GM23338 (cell line): ENCODE measurements around the gene PLXNB2. TPM values are rescaled to one million over a fixed set of nuclear protein-coding genes. Genes with fewer than 3 reads are reported as not detected.

Source experiments
- ATAC-seq: fragments of 200-7000 bp; cut with Tn5 transposase; 3 replicates; pipeline ENCODE4 v1.9.1; 2020
- DNase-seq: peaks from one replicate; pipeline ENCODE4 v3.0.0-alpha.2; 2015; ENCODE audit warnings: low spot score
- H2AFZ ChIP-seq: fragments of 200-600 bp; sonication (generic); 2 replicates; pipeline ENCODE4 v1.8.0; 2016; ENCODE audit warnings: antibody characterized with exemption, mild to moderate bottlenecking, moderate library complexity
- H3F3A ChIP-seq: fragments of 200-600 bp; sonication (generic); replicated peaks from 2 replicates; pipeline ENCODE4 v1.8.0; 2017; ENCODE audit warnings: antibody characterized with exemption, mixed run types, low read depth
- H3K27ac ChIP-seq: fragments of 200-600 bp; sonication (generic); 2 replicates; pipeline ENCODE4 v1.6.1; 2016; ENCODE audit warnings: low read depth
- H3K27me3 ChIP-seq: fragments of 200-600 bp; sonication (generic); 2 replicates; pipeline ENCODE4 v1.8.0; 2016; ENCODE audit warnings: mild to moderate bottlenecking, mixed run types, moderate library complexity; ENCODE audit not compliant: insufficient read depth
- H3K36me3 ChIP-seq: fragments of 200-600 bp; sonication (generic); 2 replicates; pipeline ENCODE4 v1.8.0; 2016; ENCODE audit warnings: mild to moderate bottlenecking; ENCODE audit not compliant: insufficient read depth
- H3K4me1 ChIP-seq: fragments of 200-600 bp; sonication (generic); 2 replicates; pipeline ENCODE4 v1.8.0; 2016; ENCODE audit warnings: mild to moderate bottlenecking, moderate library complexity; ENCODE audit not compliant: insufficient read depth
- H3K4me2 ChIP-seq: fragments of 200-600 bp; sonication (generic); 2 replicates; pipeline ENCODE4 v1.7.1; 2017; ENCODE audit warnings: mixed run types
- H3K4me3 ChIP-seq: fragments of 200-600 bp; sonication (generic); 2 replicates; pipeline ENCODE4 v1.6.1; 2016; ENCODE audit warnings: mixed run types
- H3K79me2 ChIP-seq: fragments of 200-600 bp; sonication (generic); replicated peaks from 2 replicates; pipeline ENCODE4 v1.8.0; 2017; ENCODE audit warnings: mild to moderate bottlenecking; ENCODE audit not compliant: insufficient read depth
- H3K9me2 ChIP-seq: fragments of 200-600 bp; sonication (generic); 2 replicates; pipeline ENCODE4 v1.8.0; 2017; ENCODE audit not compliant: insufficient read depth
- H4K20me1 ChIP-seq: fragments of 200-600 bp; sonication (generic); replicated peaks from 2 replicates; pipeline ENCODE4 v1.8.0; 2017; ENCODE audit warnings: mild to moderate bottlenecking; ENCODE audit not compliant: insufficient read depth
- H3K27ac Mint-ChIP-seq: 2 replicates; pipeline ENCODE4 v1.8.0; 2020; ENCODE audit warnings: inconsistent platforms, mild to moderate bottlenecking, moderate library complexity, mixed read lengths
- H3K27me3 Mint-ChIP-seq: 3 replicates; pipeline ENCODE4 v1.8.0; 2022; ENCODE audit warnings: low read depth, mild to moderate bottlenecking, moderate library complexity, mixed read lengths, inconsistent platforms; ENCODE audit not compliant: insufficient read depth, poor library complexity
- H3K36me3 Mint-ChIP-seq: 3 replicates; pipeline ENCODE4 v1.8.0; 2021; ENCODE audit warnings: low read depth, mild to moderate bottlenecking, inconsistent platforms, moderate library complexity, mixed read lengths
- H3K4me1 Mint-ChIP-seq: 3 replicates; pipeline ENCODE4 v1.8.0; 2020; ENCODE audit warnings: mild to moderate bottlenecking, inconsistent platforms, mixed read lengths
- H3K4me3 Mint-ChIP-seq: 3 replicates; pipeline ENCODE4 v1.8.0; 2021; ENCODE audit warnings: moderate library complexity, mild to moderate bottlenecking, inconsistent platforms, mixed read lengths
- H3K9me3 Mint-ChIP-seq: 3 replicates; pipeline ENCODE4 v1.8.0; 2020; ENCODE audit warnings: moderate library complexity, mild to moderate bottlenecking, inconsistent platforms, mixed read lengths
- CREB1 ChIP-seq: fragments of 250-450 bp; sonication (Bioruptor Pico); IDR thresholded peaks from 2 replicates; pipeline ENCODE4 v1.5.0; 2020; ENCODE audit warnings: low read depth, mild to moderate bottlenecking, moderate library complexity
- ETS1 ChIP-seq: IDR thresholded peaks from 2 replicates; pipeline ENCODE4 v1.6.1; 2016; ENCODE audit warnings: antibody characterized with exemption
- EZH2phosphoT487 ChIP-seq: fragments of 200-600 bp; sonication (generic); IDR thresholded peaks from one replicate; pipeline ENCODE4 v1.8.1; 2018; ENCODE audit warnings: antibody characterized with exemption; ENCODE audit not compliant: unreplicated experiment
- JUNB ChIP-seq: IDR thresholded peaks from one replicate; pipeline ENCODE4 v1.6.1; 2016; ENCODE audit warnings: antibody characterized with exemption; ENCODE audit not compliant: unreplicated experiment
- NANOG ChIP-seq: IDR thresholded peaks from 2 replicates; pipeline ENCODE4 v1.6.1; 2016; ENCODE audit warnings: antibody characterized with exemption, borderline replicate concordance
- REST ChIP-seq: IDR thresholded peaks from one replicate; pipeline ENCODE4 v1.6.1; 2018; ENCODE audit warnings: antibody characterized with exemption; ENCODE audit not compliant: unreplicated experiment
- STAT1 ChIP-seq: IDR thresholded peaks from one replicate; pipeline ENCODE4 v1.6.1; 2016; ENCODE audit warnings: antibody characterized with exemption; ENCODE audit not compliant: unreplicated experiment
- ZNF114 ChIP-seq: fragments of 250-450 bp; sonication (Bioruptor Pico); IDR thresholded peaks from 2 replicates; pipeline ENCODE4 v1.5.0; 2020; ENCODE audit warnings: mild to moderate bottlenecking, moderate library complexity
- ZNF462 ChIP-seq: fragments of 250-450 bp; sonication (Bioruptor Pico); IDR thresholded peaks from 2 replicates; pipeline ENCODE4 v1.5.0; 2020; ENCODE audit warnings: mild to moderate bottlenecking, moderate library complexity
- polyA plus RNA-seq: library from polyadenylated mRNA; unstranded; fragments of >200 nt; fragmentation: Nextera tagmentation; extraction: Ambion mirVana; gene quantifications from 2 replicates; pipeline ENCODE4 v1.2.1, GENCODE V29; 2016
- total RNA-seq: library from RNA; depleted of rRNA; stranded (reverse); fragments of >200 nt; shearing (Covaris generic); gene quantifications from 2 replicates; pipeline ENCODE4 v1.2.3, GENCODE V29; 2014

Gene PLXNB2
- total and polyA plus RNA-seq, 2 experiments from 2014 or later = 29.1 to 66.3 TPM

- TF ChIP-seq EZH2phosphoT487 (no peak), ZNF462 (no peak), JUNB (no peak), CREB1 (CRISPR knock-in tag) (no peak), NANOG (no peak), STAT1 (no peak), ZNF114 (CRISPR knock-in tag) (no peak), REST (no peak), ETS1 (no peak)
- no peaks in the 10 kb centered on the region for H3K36me3 ChIP-seq
- no peaks in the 10 kb centered on the region for H3K79me2 ChIP-seq
- peaks cover 7% of the 10 kb centered on the region for H3K27me3 Mint-ChIP-seq
- H3K27ac ChIP-seq = no peak overlapping the region
- H3K9me2 ChIP-seq = no peaks in the 10 kb centered on the region
- H3K4me3 Mint-ChIP-seq = no peak overlapping the region
- no peaks in the 10 kb centered on the region for H3K4me1 Mint-ChIP-seq
- no peak overlapping the region for H3K4me2 ChIP-seq
- H3K9me3 Mint-ChIP-seq = no peaks in the 10 kb centered on the region
- H3K36me3 Mint-ChIP-seq = peaks cover 28% of the 10 kb centered on the region
- H3K4me3 ChIP-seq = no peak overlapping the region
- no peaks in the 10 kb centered on the region for H3K4me1 ChIP-seq
- H4K20me1 ChIP-seq = peaks cover 5% of the 10 kb centered on the region
- DNase-seq (no peak), ATAC-seq (no peak)
- no peak overlapping the region for H3K27ac Mint-ChIP-seq
- H2AFZ ChIP-seq = no peak overlapping the region
- no peaks in the 10 kb centered on the region for H3K27me3 ChIP-seq
- no peaks in the 10 kb centered on the region for H3F3A ChIP-seq
Observed at GRCh38 chr22:50225200-50225969, 82.1 kb downstream of the PLXNB2 start.
